Esophagus squamous epithelium (tissue), 5 donors: ENCODE results near the gene NR2E1. TPM values are rescaled to one million over a fixed set of nuclear protein-coding genes. Genes with fewer than 3 reads are reported as not detected.

Source experiments
- DNase-seq: peaks from one replicate; lab custom pipeline; 2025; lab: John Stamatoyannopoulos, UW
- H3K27ac ChIP-seq, 4 donors: fragments of 200-600 bp; sonication (generic); one replicate each; pipeline ENCODE4 v1.5.1; 2016 to 2019; ENCODE audit warnings: mild to moderate bottlenecking in 1 of 4
- H3K27me3 ChIP-seq, 4 donors: fragments of 200-600 bp; sonication (generic); 1 replicate in 3 of 4; 2 replicates in 1 of 4; pipeline versions ENCODE4 v1.5.1 to v1.6.0; 2017 to 2021; ENCODE audit warnings: antibody characterized with exemption in 1 of 4
- H3K36me3 ChIP-seq, 3 donors: fragments of 200-600 bp; sonication (generic); one replicate each; pipeline ENCODE4 v1.5.1; 2016 to 2019
- H3K4me1 ChIP-seq, 3 donors: fragments of 200-600 bp; sonication (generic); one replicate each; pipeline ENCODE4 v1.5.1; 2017 to 2019
- H3K4me3 ChIP-seq, 4 donors: fragments of 200-600 bp; sonication (generic); 1 replicate in 3 of 4; 2 replicates in 1 of 4; pipeline ENCODE4 v1.5.1; 2016 to 2019; ENCODE audit warnings: mild to moderate bottlenecking in 2 of 4, moderate library complexity in 1 of 4
- H3K9me3 ChIP-seq, 3 donors: fragments of 200-600 bp; sonication (generic); one replicate each; pipeline ENCODE4 v1.5.1; 2016 to 2019
- CTCF ChIP-seq, 6 experiments: fragments of 450-650 bp in 4 of 6; fragments of 200-600 bp in 2 of 6; sonication (generic) in 2 of 6; IDR thresholded peaks; one replicate each; pipeline ENCODE4 v1.5.1; 2016 to 2019; ENCODE audit warnings: antibody characterized with exemption in 6 of 6, mild to moderate bottlenecking in 4 of 6, moderate library complexity in 4 of 6
- POLR2A ChIP-seq, 4 donors: fragments of 450-650 bp; IDR thresholded peaks; one replicate each; pipeline ENCODE4 v1.6.1; 2017; ENCODE audit warnings: antibody characterized with exemption in 4 of 4, mild to moderate bottlenecking in 4 of 4, moderate library complexity in 3 of 4
- WGBS, 2 donors: methylation state at CpG; one replicate each; pipeline ENCODE4 v1.1.5; 2018; 5-methylcytosine and 5-hydroxymethylcytosine counted together
- intact Hi-C: fragments of 100-400 bp; cut with DNase I; formaldehyde crosslinking; loops from one replicate; pipeline ENCODE4 v1.15.0; 2022
- total RNA-seq, 4 donors: library from RNA; depleted of rRNA; stranded (reverse); fragments of >200 nt; gene quantifications; one replicate each; pipeline ENCODE4 v1.1.0, GENCODE V29; 2016
- donor health status: DM: yes; HTN: yes; CAD: no.

Gene NR2E1
- not detected for total RNA-seq

- 2 to 7% methylated on average over 35 to 44 of the region's 54 CpGs for WGBS, 2 donors
- Histone ChIP-seq H3K27me3 (peaks cover 50 to 100% (median 86%) of the 10 kb centered on the region in 4 donors), H3K4me3 (peak within 1 kb of the TSS in 3 of 4 donors; percentile 5 to 53 (median 23)), H3K9me3 (no peaks in the 10 kb centered on the region), H3K36me3 (no peaks in the 10 kb centered on the region), H3K4me1 (peaks cover 46 to 82% (median 56%) of the 10 kb centered on the region in 3 donors), H3K27ac (no peak within 1 kb of the TSS)
- no peak for TF ChIP-seq POLR2A (IDR thresholded peaks at IDR 0.05)
- no peak for TF ChIP-seq CTCF (IDR thresholded peaks at IDR 0.05)
- intact Hi-C loops, result no loop called here
- DNase-seq, result no peak
Measured at GRCh38 chr6:108165714-108166663, at the start of gene NR2E1. Gene NR2E1, plus strand, starts transcription at chr6:108166022. Its CDS starts 744 bp downstream, at chr6:108166766.

GRCh38 chr6:108116546-108117426, 49.0 kb upstream of the NR2E1 start:
- DNase-seq, result no peak
- WGBS, 2 donors, result 38 to 41% methylated on average over 14 to 17 of the region's 46 CpGs
- peaks cover 12 to 100% (median 19%) of the 10 kb centered on the region in 4 donors for H3K27me3 ChIP-seq
- TF ChIP-seq CTCF (IDR thresholded peaks at IDR 0.05) (no peak), POLR2A (IDR thresholded peaks at IDR 0.05) (no peak)
- peaks cover 41 to 65% (median 45%) of the 10 kb centered on the region in 3 donors for H3K4me1 ChIP-seq
- no peak overlapping the region for H3K27ac ChIP-seq
- H3K4me3 ChIP-seq, result peak overlapping the region in 2 of 4 donors; percentile 63 to 76
- H3K36me3 ChIP-seq, result no peaks in the 10 kb centered on the region
- H3K9me3 ChIP-seq, result no peaks in the 10 kb centered on the region
- intact Hi-C loops, result no loop called here

GRCh38 chr6:108117427-108118358, 48.1 kb upstream of the NR2E1 start:
- no peak for TF ChIP-seq CTCF (IDR thresholded peaks at IDR 0.05)
- WGBS, 2 donors, result 3 to 4% methylated on average over 26 of the region's 72 CpGs
- no peaks in the 10 kb centered on the region for H3K9me3 ChIP-seq
- intact Hi-C loops, result no loop called here
- peak overlapping the region; percentile 47 to 76 (median 59) for H3K4me3 ChIP-seq
- no peak overlapping the region for H3K27ac ChIP-seq
- no peak for DNase-seq
- no peaks in the 10 kb centered on the region for H3K36me3 ChIP-seq
- H3K27me3 ChIP-seq, result peaks cover 12 to 100% (median 19%) of the 10 kb centered on the region in 4 donors
- H3K4me1 ChIP-seq, result peaks cover 41 to 65% (median 45%) of the 10 kb centered on the region in 3 donors

GRCh38 chr6:108118359-108118724, 47.5 kb upstream of the NR2E1 start:
- H3K36me3 ChIP-seq, result no peaks in the 10 kb centered on the region
- H3K4me1 ChIP-seq, result peaks cover 41 to 63% (median 45%) of the 10 kb centered on the region in 3 donors
- H3K27me3 ChIP-seq, result peaks cover 12 to 100% (median 19%) of the 10 kb centered on the region in 4 donors
- peak overlapping the region; percentile 47 to 76 (median 59) for H3K4me3 ChIP-seq
- H3K9me3 ChIP-seq, result no peaks in the 10 kb centered on the region
- intact Hi-C loops, result no loop called here
- H3K27ac ChIP-seq, result no peak overlapping the region
- DNase-seq, result no peak
- WGBS, 2 donors, result 0% methylated on average over 1 of the region's 45 CpGs; no CpG with 5 or more reads in 1 of the 2 donors
- TF ChIP-seq CTCF (IDR thresholded peaks at IDR 0.05), result no peak
- no peak for TF ChIP-seq POLR2A (IDR thresholded peaks at IDR 0.05)
